NCI-H146 (cell line): ENCODE measurements around the gene CSNK2A3.
"Not testable (repeated sequence)": the region's sequence is repeated elsewhere in the genome, so short reads cannot be mapped to it uniquely, and the experiment has no call there.

ENCODE experiments used
- DNase-seq: peaks from one replicate; lab custom pipeline; 2025; lab: John Stamatoyannopoulos, UW

CSNK2A3 gene

DNA sequence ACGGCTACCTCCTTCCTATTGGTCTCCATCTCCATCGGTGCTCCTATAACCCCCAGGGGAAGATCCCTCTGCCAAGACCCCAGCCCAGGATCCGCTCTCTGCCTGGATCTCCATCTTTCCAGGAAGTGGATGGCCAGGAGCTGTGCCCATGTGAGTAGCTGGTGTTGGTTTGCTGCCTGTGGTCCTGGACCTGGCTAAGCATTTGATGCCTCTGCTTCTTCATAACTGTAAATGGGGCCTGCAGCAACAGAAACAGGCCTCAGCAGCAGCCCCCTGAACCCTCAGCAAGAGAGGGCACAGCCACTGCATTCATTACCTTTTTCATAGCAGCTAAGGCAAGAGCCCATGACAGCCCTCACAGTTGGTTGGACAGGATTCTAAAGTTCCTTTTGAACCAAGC is 26.6 kb upstream of the CSNK2A3 start:
- no peak for DNase-seq

DNA sequence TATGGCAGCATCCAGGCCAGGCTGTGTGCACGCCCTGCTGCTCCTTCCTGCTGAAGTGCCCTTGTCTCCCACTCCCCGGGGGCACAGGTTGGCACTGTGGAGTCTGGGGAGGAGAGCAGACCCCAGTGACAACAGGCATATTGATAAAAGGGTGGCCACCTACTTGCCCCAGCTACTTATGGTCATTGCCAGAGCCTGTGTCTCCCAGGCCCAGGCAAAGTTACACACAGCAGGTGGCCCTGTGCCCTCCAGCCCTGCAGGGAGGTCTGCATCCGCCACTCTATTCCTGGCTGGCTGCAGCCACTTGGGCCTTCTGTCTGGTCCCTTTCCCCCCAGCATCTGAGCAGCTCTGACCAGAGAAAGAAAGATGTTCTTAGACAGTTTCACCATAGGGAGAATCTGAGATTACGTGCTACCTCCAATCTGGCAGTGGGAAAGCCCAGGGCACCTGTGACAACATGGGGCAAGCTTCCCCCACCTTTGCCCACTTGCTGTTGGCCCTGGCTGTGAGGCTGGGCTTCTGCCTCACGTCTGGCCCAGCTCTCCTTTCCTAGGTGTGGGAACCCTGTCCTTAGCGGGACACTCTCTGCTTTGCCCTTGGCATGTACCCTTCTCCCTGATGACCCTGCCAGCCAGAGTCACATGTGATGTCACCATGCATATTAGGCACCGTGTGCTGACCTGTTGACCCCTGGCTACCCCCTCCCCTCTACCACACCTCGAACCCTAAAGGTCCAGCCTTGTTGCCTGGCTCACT is 25.3 kb upstream of the CSNK2A3 start:
- DNase-seq: no peak

GRCh38 chr11:11374358-11375148 is 21.5 kb upstream of the CSNK2A3 start:
- DNase-seq: no peak

- DNase-seq: no peak
Measured at GRCh38 chr11:11373934-11374333, 20.9 kb upstream of the CSNK2A3 start.

DNA sequence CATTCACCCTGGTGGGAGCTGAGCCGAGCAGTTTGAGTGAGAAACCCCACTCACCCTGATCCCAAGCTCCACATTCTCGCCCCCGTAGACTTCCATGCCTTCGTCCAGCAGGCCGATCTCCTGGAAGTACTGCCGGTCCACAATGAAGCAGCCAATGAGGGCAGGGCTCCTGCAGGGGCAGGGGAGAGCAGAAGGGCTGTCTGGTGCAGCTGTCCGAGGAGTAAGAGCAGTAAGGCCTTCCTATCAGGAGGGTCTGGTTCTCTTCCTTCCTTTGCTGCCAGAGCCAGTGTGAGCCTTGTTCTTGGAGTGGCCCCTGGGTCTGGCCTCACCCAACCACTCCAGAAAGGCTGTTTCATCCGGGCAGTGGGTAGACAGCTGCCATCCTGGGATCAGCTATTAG is 19.4 kb upstream of the CSNK2A3 start:
- no peak for DNase-seq

DNA sequence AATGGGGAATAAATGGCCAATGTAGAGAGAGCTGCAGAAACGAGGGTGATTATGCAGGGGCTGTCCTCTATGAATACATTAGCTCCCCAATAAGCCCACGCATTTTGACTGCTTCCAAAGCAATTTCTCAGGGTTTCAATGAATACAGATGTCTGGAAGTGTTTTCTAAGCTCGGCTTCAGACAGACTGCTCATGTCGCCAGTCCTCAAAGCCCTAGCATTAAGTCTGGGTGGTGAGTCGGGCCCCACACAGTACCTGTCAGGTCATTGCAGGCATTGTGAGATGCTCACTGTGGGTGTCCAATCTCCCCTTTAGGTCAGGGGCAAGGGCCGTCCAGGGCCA is 17.9 kb upstream of the CSNK2A3 start:
- no peak for DNase-seq

GRCh38 chr11:11370255-11370961 is 17.4 kb upstream of the CSNK2A3 start:
- no peak for DNase-seq

- no peak for DNase-seq
Measured at GRCh38 chr11:11366793-11367192, 13.7 kb upstream of the CSNK2A3 start.

DNA sequence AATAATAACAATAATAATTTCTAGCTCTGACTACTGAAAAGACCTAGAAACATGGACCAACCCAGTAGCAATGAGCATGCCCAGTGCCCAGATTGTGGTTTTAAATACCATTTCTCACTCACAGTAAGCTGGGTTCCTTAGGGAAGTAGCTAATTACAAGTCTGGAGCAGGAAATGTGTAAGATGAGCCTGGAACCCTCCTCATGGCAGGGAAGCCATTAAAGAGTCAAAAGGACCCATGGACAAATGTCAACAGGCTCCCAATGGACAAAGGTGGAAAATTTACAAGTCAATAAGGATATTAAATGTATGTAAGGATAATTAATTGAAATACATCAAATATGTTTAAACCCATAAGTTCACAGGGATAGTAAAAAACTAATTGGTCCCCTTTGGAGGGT is 10.6 kb upstream of the CSNK2A3 start:
- peak; percentile 30 for DNase-seq

DNA sequence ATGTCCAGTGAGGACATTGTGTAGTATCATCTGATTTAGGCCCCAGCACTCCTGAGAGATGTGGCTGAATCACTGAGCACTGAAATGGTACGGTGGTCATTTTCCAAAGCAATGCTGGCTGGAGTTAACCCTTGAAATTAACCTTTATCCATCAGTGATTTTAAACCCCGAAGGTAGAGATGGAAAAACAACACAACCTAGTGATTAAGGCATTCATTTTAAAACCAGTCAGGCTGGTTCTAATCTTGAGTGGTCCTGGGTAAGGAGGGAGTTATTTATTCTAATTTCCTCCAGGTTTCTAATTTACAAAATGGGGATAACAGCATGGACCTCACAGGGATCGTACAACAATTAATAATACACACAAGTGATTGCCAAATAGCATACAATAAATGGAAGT is 6.6 kb upstream of the CSNK2A3 start:
- DNase-seq: no peak

GRCh38 chr11:11356842-11357241 is 3.8 kb upstream of the CSNK2A3 start:
- DNase-seq: no peak

DNA sequence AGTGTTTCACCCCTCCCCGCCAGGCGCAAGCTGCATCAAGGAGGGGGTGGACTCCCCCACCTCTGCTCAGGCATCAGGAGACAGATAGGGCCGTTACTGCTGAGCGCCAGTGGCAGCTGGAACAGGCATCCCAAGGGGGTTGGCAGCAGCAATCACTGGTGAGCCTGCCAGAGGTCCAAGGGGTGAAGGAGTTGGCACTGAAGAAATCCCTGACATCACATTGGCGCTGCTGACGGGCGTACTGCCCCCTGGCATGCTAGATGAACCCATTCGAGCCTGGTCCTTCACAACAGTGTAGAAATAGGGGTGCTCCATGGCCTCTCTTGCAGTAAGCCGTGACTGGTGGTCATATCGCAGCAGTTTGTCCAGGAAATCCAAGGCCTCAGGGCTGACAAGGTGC is 1.2 kb downstream of the CSNK2A3 start:
- not testable (repeated sequence) for DNase-seq

DNA sequence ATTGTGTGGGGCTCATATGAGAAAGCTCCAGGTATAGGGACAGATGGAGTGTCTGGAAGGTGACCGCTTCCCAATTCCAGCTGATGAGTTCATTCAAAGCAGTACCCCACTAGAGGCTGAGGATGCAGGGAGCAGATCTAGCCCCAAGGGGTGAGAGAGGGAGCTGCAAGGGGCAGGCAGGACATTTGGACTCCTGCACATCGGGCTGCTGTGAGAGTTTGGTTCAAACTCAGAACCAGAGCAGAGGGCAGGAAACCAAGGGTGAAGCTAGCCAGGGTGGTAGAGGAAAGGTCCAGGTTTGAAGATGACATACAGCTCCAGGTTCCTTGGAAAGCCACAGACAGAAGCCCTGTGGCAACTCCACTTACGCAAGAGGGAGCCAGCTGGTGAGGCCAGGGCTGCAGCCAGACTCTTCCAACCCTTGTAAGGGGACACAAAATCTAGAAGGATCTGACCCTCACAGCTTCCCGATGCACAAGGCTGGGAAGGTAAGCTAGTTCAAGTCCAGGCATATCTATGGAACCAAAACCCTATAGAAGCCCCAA is 1.9 kb downstream of the CSNK2A3 start:
- DNase-seq: no peak

GRCh38 chr11:11349870-11350337 is 3.1 kb downstream of the CSNK2A3 start:
- no peak for DNase-seq

- DNase-seq: no peak
Measured at GRCh38 chr11:11349106-11349825, 3.8 kb downstream of the CSNK2A3 start.

DNA sequence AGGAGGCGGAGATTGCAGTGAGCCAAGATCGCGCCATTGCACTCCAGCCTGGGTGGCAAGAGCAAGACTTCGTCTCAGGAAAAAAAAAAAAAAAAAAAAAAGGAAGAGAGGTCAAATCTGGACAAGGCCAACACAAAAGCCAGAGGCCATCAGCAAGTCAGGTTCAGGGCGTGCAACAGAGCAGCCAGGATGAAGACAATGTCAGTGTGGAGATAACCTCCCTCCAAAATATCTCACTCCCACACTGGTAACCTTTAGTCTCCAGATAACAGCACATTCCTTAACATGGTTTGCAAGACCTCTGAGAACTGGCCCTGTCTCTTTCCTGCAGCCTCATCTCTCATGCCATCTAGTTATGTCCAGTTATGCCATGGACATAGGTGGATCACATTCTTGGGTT is 4.7 kb downstream of the CSNK2A3 start:
- DNase-seq: no peak

- DNase-seq: no peak
Measured at GRCh38 chr11:11347592-11347991, 5.5 kb downstream of the CSNK2A3 start.

- peak; percentile 62 for DNase-seq
Measured at GRCh38 chr11:11346303-11346702, 6.7 kb downstream of the CSNK2A3 start.

- DNase-seq: no peak
Measured at GRCh38 chr11:11345099-11345498, 8.0 kb downstream of the CSNK2A3 start.

DNA sequence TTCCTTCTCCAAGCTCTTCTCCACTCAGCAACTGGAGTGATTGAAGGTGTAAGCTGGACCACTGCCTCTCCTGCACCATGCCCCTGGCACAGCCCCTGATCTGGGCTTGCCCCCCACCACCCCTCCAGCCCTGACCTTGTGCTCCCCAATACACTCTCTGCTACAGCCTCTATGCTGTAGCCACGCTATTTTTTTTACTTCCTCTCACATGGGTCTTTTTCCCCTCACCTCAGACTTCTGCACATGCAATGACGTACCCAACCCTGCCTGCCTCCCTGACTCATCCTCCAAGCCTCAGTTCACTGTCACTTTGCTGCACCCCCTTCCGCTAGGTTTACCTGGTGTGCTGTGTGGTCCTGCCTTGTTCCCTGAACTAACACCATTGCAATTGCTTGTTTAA is 9.0 kb downstream of the CSNK2A3 start:
- DNase-seq: no peak

GRCh38 chr11:11338304-11338703 is 14.7 kb downstream of the CSNK2A3 start:
- no peak for DNase-seq

- no peak for DNase-seq
Measured at GRCh38 chr11:11336664-11337063, 16.4 kb downstream of the CSNK2A3 start.
